Mesenchymal stem cell (in vitro differentiated cells and primary cell): Measurements from ENCODE around the gene OPHN1. TPM values are rescaled to one million over a fixed set of nuclear protein-coding genes. Genes with fewer than 3 reads are reported as not detected.

Experiments used
- DNase-seq: peaks from one replicate; pipeline ENCODE4 v3.0.0-alpha.2; 2013
- H2AFZ ChIP-seq: one replicate; pipeline ENCODE4 v1.6.1; 2013; ENCODE audit warnings: low read depth, mild to moderate bottlenecking, control low read depth, inconsistent platforms, low read length, moderate library complexity
- H2AK5ac ChIP-seq: 2 replicates; pipeline ENCODE4 v1.6.1; 2013; ENCODE audit warnings: low read length, moderate library complexity, mild to moderate bottlenecking, inconsistent platforms; ENCODE audit not compliant: severe bottlenecking
- H2BK120ac ChIP-seq: one replicate; pipeline ENCODE4 v1.6.1; 2013; ENCODE audit warnings: low read depth, mild to moderate bottlenecking, inconsistent platforms, low read length, moderate library complexity
- H2BK12ac ChIP-seq, 2 experiments: one replicate each; pipeline ENCODE4 v1.6.1; 2013; ENCODE audit warnings: inconsistent platforms in 2 of 2, low read length in 2 of 2, mild to moderate bottlenecking in 2 of 2, moderate library complexity in 2 of 2, control low read depth in 1 of 2
- H2BK15ac ChIP-seq: one replicate; pipeline ENCODE4 v1.6.1; 2013; ENCODE audit warnings: mild to moderate bottlenecking, low read depth, inconsistent platforms; ENCODE audit not compliant: poor library complexity, severe bottlenecking
- H2BK5ac ChIP-seq: 2 replicates; pipeline ENCODE4 v1.6.1; 2013; ENCODE audit warnings: low read depth, mild to moderate bottlenecking, low read length, control low read depth, inconsistent platforms; ENCODE audit not compliant: poor library complexity, severe bottlenecking
- H3K14ac ChIP-seq, 2 experiments: one replicate each; pipeline ENCODE4 v1.6.1; 2013; ENCODE audit warnings: inconsistent platforms in 2 of 2, low read length in 2 of 2, control low read depth in 1 of 2, mild to moderate bottlenecking in 1 of 2, moderate library complexity in 1 of 2
- H3K18ac ChIP-seq, 2 experiments: one replicate each; pipeline ENCODE4 v1.6.1; 2013; ENCODE audit warnings: inconsistent platforms in 2 of 2, low read length in 2 of 2, control low read depth in 1 of 2, low read depth in 1 of 2, mild to moderate bottlenecking in 1 of 2
- H3K23ac ChIP-seq, 2 experiments: one replicate each; pipeline ENCODE4 v1.6.1; 2013; ENCODE audit warnings: inconsistent platforms in 2 of 2, low read length in 2 of 2, mild to moderate bottlenecking in 2 of 2, moderate library complexity in 2 of 2, control low read depth in 1 of 2
- H3K27ac ChIP-seq: 2 replicates; pipeline ENCODE4 v1.5.1; 2013; ENCODE audit warnings: mild to moderate bottlenecking, moderate library complexity, low read length, control low read depth, inconsistent platforms; ENCODE audit not compliant: poor library complexity, severe bottlenecking
- H3K27me3 ChIP-seq, 2 experiments: 2 replicates each; pipeline versions ENCODE4 v1.6.1 to v1.7.0; 2013; ENCODE audit warnings: low read length in 2 of 2, mild to moderate bottlenecking in 2 of 2, moderate library complexity in 2 of 2, control low read depth in 1 of 2, inconsistent platforms in 1 of 2; ENCODE audit not compliant: control insufficient read depth in 1 of 2, insufficient read depth in 1 of 2
- H3K36me3 ChIP-seq, 2 experiments: 2 replicates each; pipeline versions ENCODE4 v1.6.1 to v1.7.0; 2013; ENCODE audit warnings: low read length in 2 of 2, control low read depth in 1 of 2, inconsistent platforms in 1 of 2, low read depth in 1 of 2, mild to moderate bottlenecking in 1 of 2; ENCODE audit not compliant: insufficient read depth in 2 of 2, control insufficient read depth in 1 of 2
- H3K4ac ChIP-seq, 2 experiments: one replicate each; pipeline ENCODE4 v1.6.1; 2013; ENCODE audit warnings: inconsistent platforms in 2 of 2, low read length in 2 of 2, mild to moderate bottlenecking in 2 of 2, moderate library complexity in 2 of 2, control low read depth in 1 of 2, low read depth in 1 of 2
- H3K4me1 ChIP-seq: 2 replicates; pipeline ENCODE4 v1.6.1; 2013; ENCODE audit warnings: low read depth, low read length, control low read depth; ENCODE audit not compliant: control insufficient read depth, insufficient read depth
- H3K4me2 ChIP-seq: 2 replicates; pipeline ENCODE4 v1.6.1; 2013; ENCODE audit warnings: low read length, mild to moderate bottlenecking, inconsistent platforms; ENCODE audit not compliant: poor library complexity, severe bottlenecking
- H3K4me3 ChIP-seq, 2 experiments: 2 replicates each; pipeline versions ENCODE4 v1.5.1 to v1.7.0; 2013; ENCODE audit warnings: low read length in 2 of 2, mild to moderate bottlenecking in 2 of 2, control low read depth in 1 of 2, low read depth in 1 of 2; ENCODE audit not compliant: insufficient read depth in 1 of 2
- H3K79me1 ChIP-seq: replicated peaks from 2 replicates; pipeline ENCODE4 v1.6.1; 2013; ENCODE audit warnings: mild to moderate bottlenecking, control low read depth, low read length, inconsistent platforms; ENCODE audit not compliant: poor library complexity, severe bottlenecking
- H3K9ac ChIP-seq: 2 replicates; pipeline ENCODE4 v1.7.0; 2013; ENCODE audit warnings: mild to moderate bottlenecking, low read length, moderate library complexity
- H3K9me3 ChIP-seq: 2 replicates; pipeline ENCODE4 v1.7.0; 2013; ENCODE audit warnings: mild to moderate bottlenecking, low read length; ENCODE audit not compliant: control insufficient read depth
- H4K8ac ChIP-seq: one replicate; pipeline ENCODE4 v1.6.1; 2013; ENCODE audit warnings: inconsistent platforms, mild to moderate bottlenecking, low read length, moderate library complexity
- H4K91ac ChIP-seq: one replicate; pipeline ENCODE4 v1.6.1; 2013; ENCODE audit warnings: mild to moderate bottlenecking, low read length, inconsistent platforms
- WGBS: methylation state at CpG from one replicate; pipeline ENCODE4 v1.1.7; 2013; ENCODE audit warnings: mixed read lengths; 5-methylcytosine and 5-hydroxymethylcytosine counted together
- polyA plus RNA-seq, 2 experiments: library from polyadenylated mRNA; stranded (reverse); fragments of 200-250 nt; gene quantifications; one replicate each; pipeline ENCODE4 v1.2.3, GENCODE V29; 2013

OPHN1 gene
- polyA plus RNA-seq (2013, experiment 1 of 2) = 2.6 TPM
- 2.7 TPM for polyA plus RNA-seq (2013, experiment 2 of 2)

GRCh38 chrX:68433155-68433980 lies at the start of gene OPHN1:
Gene OPHN1, minus strand, starts transcription at chrX:68433495. Its CDS starts 475 bp downstream, at chrX:68433020.
- DNase-seq = peak; percentile 80
- H3K36me3 ChIP-seq = peaks cover 0 to under 1% of the 10 kb centered on the region in 2 experiments
- H3K27me3 ChIP-seq = peaks cover 0 to 2% of the 10 kb centered on the region in 2 experiments
- H2AK5ac ChIP-seq = no peak within 1 kb of the TSS
- H3K23ac ChIP-seq = no peak within 1 kb of the TSS
- H3K9me3 ChIP-seq = no peaks in the 10 kb centered on the region
- no peak within 1 kb of the TSS for H2BK12ac ChIP-seq
- peak within 1 kb of the TSS; percentile 85 for H2AFZ ChIP-seq
- H2BK5ac ChIP-seq = peak within 1 kb of the TSS; percentile 81
- peak within 1 kb of the TSS; percentile 89 for H4K8ac ChIP-seq
- H2BK120ac ChIP-seq = no peak within 1 kb of the TSS
- H3K4me2 ChIP-seq = peak within 1 kb of the TSS; percentile 72
- H2BK15ac ChIP-seq = no peak within 1 kb of the TSS
- peak within 1 kb of the TSS; percentile 49 to 64 for H3K4ac ChIP-seq
- peak within 1 kb of the TSS; percentile 91 for H3K9ac ChIP-seq
- WGBS = under 1% methylated on average over 48 of the region's 57 CpGs
- H3K18ac ChIP-seq = peak within 1 kb of the TSS; percentile 19 to 78
- peak within 1 kb of the TSS; percentile 97 for H3K27ac ChIP-seq
- peak within 1 kb of the TSS; percentile 46 for H4K91ac ChIP-seq
- H3K4me3 ChIP-seq = peak within 1 kb of the TSS; percentile 69 to 87
- peak within 1 kb of the TSS in 1 of 2 experiments; percentile 75 for H3K14ac ChIP-seq
- H3K4me1 ChIP-seq = no peaks in the 10 kb centered on the region
- H3K79me1 ChIP-seq = no peaks in the 10 kb centered on the region

GRCh38 chrX:68480969-68481368 lies 47.7 kb upstream of the OPHN1 start:
- Histone ChIP-seq H3K4me1 (no peaks in the 10 kb centered on the region), H3K4ac (no peak overlapping the region), H2AK5ac (no peak overlapping the region), H2BK12ac (no peak overlapping the region), H4K8ac (no peak overlapping the region), H2BK120ac (no peak overlapping the region), H3K27ac (no peak overlapping the region), H3K18ac (no peak overlapping the region), H3K14ac (no peak overlapping the region), H3K9me3 (no peaks in the 10 kb centered on the region), H4K91ac (no peak overlapping the region), H3K4me2 (no peak overlapping the region), H3K27me3 (peaks cover 0 to 6% of the 10 kb centered on the region in 2 experiments), H3K36me3 (no peaks in the 10 kb centered on the region), H3K4me3 (no peak overlapping the region), H3K23ac (no peak overlapping the region), H2AFZ (no peak overlapping the region), H2BK15ac (no peak overlapping the region), H3K79me1 (no peaks in the 10 kb centered on the region), H2BK5ac (no peak overlapping the region), H3K9ac (no peak overlapping the region)
- 100% methylated on average over 1 of the region's 1 CpG for WGBS
- DNase-seq = no peak

GRCh38 chrX:68464796-68465195 lies 31.5 kb upstream of the OPHN1 start:
- no peak overlapping the region for H3K18ac ChIP-seq
- H4K91ac ChIP-seq = no peak overlapping the region
- WGBS = 100% methylated on average over 3 of the region's 4 CpGs
- no peak overlapping the region for H3K23ac ChIP-seq
- no peaks in the 10 kb centered on the region for H3K9me3 ChIP-seq
- H2BK15ac ChIP-seq = no peak overlapping the region
- no peaks in the 10 kb centered on the region for H3K79me1 ChIP-seq
- no peak for DNase-seq
- no peak overlapping the region for H2BK12ac ChIP-seq
- no peak overlapping the region for H4K8ac ChIP-seq
- no peaks in the 10 kb centered on the region for H3K36me3 ChIP-seq
- no peak overlapping the region for H2BK120ac ChIP-seq
- no peak overlapping the region for H3K4me3 ChIP-seq
- H2BK5ac ChIP-seq = no peak overlapping the region
- no peak overlapping the region for H3K27ac ChIP-seq
- H3K9ac ChIP-seq = no peak overlapping the region
- H3K4me2 ChIP-seq = no peak overlapping the region
- H3K4me1 ChIP-seq = no peaks in the 10 kb centered on the region
- no peak overlapping the region for H2AFZ ChIP-seq
- H3K4ac ChIP-seq = no peak overlapping the region
- no peak overlapping the region for H3K14ac ChIP-seq
- no peak overlapping the region for H2AK5ac ChIP-seq
- H3K27me3 ChIP-seq = peaks cover 0 to 6% of the 10 kb centered on the region in 2 experiments

GRCh38 chrX:68463880-68464279 lies 30.6 kb upstream of the OPHN1 start:
- H3K4ac ChIP-seq = no peak overlapping the region
- DNase-seq = no peak
- H2BK12ac ChIP-seq = no peak overlapping the region
- H2AK5ac ChIP-seq = no peak overlapping the region
- H3K27me3 ChIP-seq = peaks cover 0 to 6% of the 10 kb centered on the region in 2 experiments
- no peak overlapping the region for H3K14ac ChIP-seq
- no peak overlapping the region for H3K18ac ChIP-seq
- H4K91ac ChIP-seq = no peak overlapping the region
- no CpG with 5 or more reads among the region's 1 CpG for WGBS
- H2BK120ac ChIP-seq = no peak overlapping the region
- H3K23ac ChIP-seq = no peak overlapping the region
- H3K4me2 ChIP-seq = no peak overlapping the region
- H2BK15ac ChIP-seq = no peak overlapping the region
- H3K27ac ChIP-seq = no peak overlapping the region
- H2BK5ac ChIP-seq = no peak overlapping the region
- no peaks in the 10 kb centered on the region for H3K4me1 ChIP-seq
- H3K4me3 ChIP-seq = no peak overlapping the region
- H4K8ac ChIP-seq = no peak overlapping the region
- no peaks in the 10 kb centered on the region for H3K9me3 ChIP-seq
- H3K36me3 ChIP-seq = no peaks in the 10 kb centered on the region
- H2AFZ ChIP-seq = no peak overlapping the region
- H3K79me1 ChIP-seq = no peaks in the 10 kb centered on the region
- H3K9ac ChIP-seq = no peak overlapping the region
